K562 (cell line): Measurements from ENCODE around the gene PKLR.

Experiments used
- BRF2 ChIP-seq: IDR thresholded peaks from 3 replicates; pipeline ENCODE4 v1.6.1; 2011; ENCODE audit warnings: borderline replicate concordance, mild to moderate bottlenecking; ENCODE audit not compliant: insufficient read length, insufficient read depth
- CTCF ChIP-seq, 3 experiments: IDR thresholded peaks in 2 of 3; conservative IDR thresholded peaks in 1 of 3; 2 replicates each; pipeline ENCODE4 v1.5.1; 2011 to 2012; ENCODE audit warnings: low read length in 3 of 3, mild to moderate bottlenecking in 3 of 3, control low read depth in 2 of 3, improper control_type of control experiment in 1 of 3, inconsistent platforms in 1 of 3, low read depth in 1 of 3, mixed read lengths in 1 of 3, moderate library complexity in 1 of 3; ENCODE audit not compliant: insufficient read depth in 2 of 3
- EP300 ChIP-seq: IDR thresholded peaks from 2 replicates; pipeline ENCODE4 v1.6.1; 2012; ENCODE audit warnings: low read length, improper control_type of control experiment
- MXD1 ChIP-seq: fragments of 250-450 bp; sonication (Bioruptor Pico); IDR thresholded peaks from 2 replicates; pipeline ENCODE4 v1.8.0; 2021; ENCODE audit warnings: borderline replicate concordance, mild to moderate bottlenecking, moderate library complexity; ENCODE audit not compliant: poor library complexity, severe bottlenecking
- POLR2AphosphoS5 ChIP-seq: IDR thresholded peaks from 2 replicates; pipeline ENCODE4 v1.6.1; 2011; ENCODE audit warnings: mild to moderate bottlenecking, low read depth, low read length, moderate library complexity; ENCODE audit not compliant: control insufficient read depth, insufficient read depth
- ZNF134 ChIP-seq: fragments of 250-450 bp; sonication (Bioruptor Pico); conservative IDR thresholded peaks from 2 replicates; pipeline ENCODE4 v1.4.0; 2020
- ZNF740 ChIP-seq, 3 experiments: fragments of 200-800 bp in 1 of 3; sonication (Bioruptor generic) in 1 of 3; sonication (generic) in 1 of 3; formaldehyde crosslinking in 1 of 3; IDR thresholded peaks; 2 replicates each; pipeline versions ENCODE4 v1.6.1 to v1.8.0; 2016 to 2022; ENCODE audit warnings: mild to moderate bottlenecking in 2 of 3, missing compliant biosample characterization in 2 of 3, missing genetic modification characterization in 2 of 3, missing genetic modification reagents in 1 of 3
- TF ChIP-seq, protein P1 (sequence below): sonication (generic); formaldehyde crosslinking; IDR thresholded peaks from 2 replicates; pipeline ENCODE4 v1.8.1; 2023; ENCODE audit warnings: mild to moderate bottlenecking, missing genetic modification reagents
- TF ChIP-seq, protein P2 (sequence below): sonication (generic); formaldehyde crosslinking; IDR thresholded peaks from 2 replicates; pipeline ENCODE4 v1.8.0; 2022; ENCODE audit warnings: mild to moderate bottlenecking, missing genetic modification reagents

DNA sequence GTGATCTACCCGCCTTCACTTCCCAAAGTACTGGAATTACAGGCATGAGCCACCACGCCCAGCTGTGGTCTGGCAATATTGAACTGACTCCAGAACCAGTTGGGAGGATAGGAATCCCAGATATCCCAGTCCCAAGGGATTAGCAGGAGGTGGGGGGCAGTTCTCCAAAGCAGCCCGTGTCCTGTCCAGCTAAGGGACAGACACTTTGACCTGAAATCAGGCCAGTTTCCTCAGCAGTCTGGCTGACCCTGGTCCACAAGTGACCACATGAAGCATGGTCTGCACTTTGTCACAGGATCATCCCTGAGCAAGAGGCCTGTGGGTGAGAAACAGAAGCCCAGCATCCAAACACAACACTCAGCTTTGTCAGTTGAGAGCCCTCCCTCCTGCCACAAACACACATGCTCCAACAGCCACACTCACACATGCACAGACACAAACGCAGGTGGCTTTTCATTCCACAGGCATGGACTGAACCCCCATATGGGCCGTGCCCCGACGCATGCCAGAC lies 4.7 kb upstream of the PKLR start:
- TF ChIP-seq ZNF740 (CRISPR knock-in tag; IDR thresholded peaks at IDR 0.05) (no peak), ZNF740 (tag; IDR thresholded peaks at IDR 0.05) (no peak), ZNF134 (CRISPR knock-in tag) (no peak), POLR2AphosphoS5 (no peak), CTCF (IDR thresholded peaks at IDR 0.05 in 2 of 3, conservative IDR thresholded peaks at IDR 0.05 in 1 of 3; ENCODE audit: insufficient read depth in 2 of 3, low read depth in 1 of 3, low read length in 3 of 3) (no peak), MXD1 (CRISPR knock-in tag) (no peak), BRF2 (no peak), EP300 (no peak)
- TF ChIP-seq, protein P1, sequence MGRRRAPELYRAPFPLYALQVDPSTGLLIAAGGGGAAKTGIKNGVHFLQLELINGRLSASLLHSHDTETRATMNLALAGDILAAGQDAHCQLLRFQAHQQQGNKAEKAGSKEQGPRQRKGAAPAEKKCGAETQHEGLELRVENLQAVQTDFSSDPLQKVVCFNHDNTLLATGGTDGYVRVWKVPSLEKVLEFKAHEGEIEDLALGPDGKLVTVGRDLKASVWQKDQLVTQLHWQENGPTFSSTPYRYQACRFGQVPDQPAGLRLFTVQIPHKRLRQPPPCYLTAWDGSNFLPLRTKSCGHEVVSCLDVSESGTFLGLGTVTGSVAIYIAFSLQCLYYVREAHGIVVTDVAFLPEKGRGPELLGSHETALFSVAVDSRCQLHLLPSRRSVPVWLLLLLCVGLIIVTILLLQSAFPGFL (CRISPR knock-in tag): no peak
- TF ChIP-seq, protein P2, sequence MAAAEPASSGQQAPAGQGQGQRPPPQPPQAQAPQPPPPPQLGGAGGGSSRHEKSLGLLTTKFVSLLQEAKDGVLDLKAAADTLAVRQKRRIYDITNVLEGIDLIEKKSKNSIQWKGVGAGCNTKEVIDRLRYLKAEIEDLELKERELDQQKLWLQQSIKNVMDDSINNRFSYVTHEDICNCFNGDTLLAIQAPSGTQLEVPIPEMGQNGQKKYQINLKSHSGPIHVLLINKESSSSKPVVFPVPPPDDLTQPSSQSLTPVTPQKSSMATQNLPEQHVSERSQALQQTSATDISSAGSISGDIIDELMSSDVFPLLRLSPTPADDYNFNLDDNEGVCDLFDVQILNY (CRISPR knock-in tag): no peak
